Mesenchymal stem cell (in vitro differentiated cells and primary cell): ENCODE data around the gene IPP.
"Not testable (repeated sequence)": the region's sequence is repeated elsewhere in the genome, so short reads cannot be mapped to it uniquely, and the experiment has no call there.

Experiments
- DNase-seq: peaks from one replicate; pipeline ENCODE4 v3.0.0-alpha.2; 2013
- H2AFZ ChIP-seq: one replicate; pipeline ENCODE4 v1.6.1; 2013; ENCODE audit warnings: low read depth, mild to moderate bottlenecking, control low read depth, inconsistent platforms, low read length, moderate library complexity
- H2AK5ac ChIP-seq: 2 replicates; pipeline ENCODE4 v1.6.1; 2013; ENCODE audit warnings: low read length, moderate library complexity, mild to moderate bottlenecking, inconsistent platforms; ENCODE audit not compliant: severe bottlenecking
- H2BK120ac ChIP-seq: one replicate; pipeline ENCODE4 v1.6.1; 2013; ENCODE audit warnings: low read depth, mild to moderate bottlenecking, inconsistent platforms, low read length, moderate library complexity
- H2BK12ac ChIP-seq, 2 experiments: one replicate each; pipeline ENCODE4 v1.6.1; 2013; ENCODE audit warnings: inconsistent platforms in 2 of 2, low read length in 2 of 2, mild to moderate bottlenecking in 2 of 2, moderate library complexity in 2 of 2, control low read depth in 1 of 2
- H2BK15ac ChIP-seq: one replicate; pipeline ENCODE4 v1.6.1; 2013; ENCODE audit warnings: mild to moderate bottlenecking, low read depth, inconsistent platforms; ENCODE audit not compliant: poor library complexity, severe bottlenecking
- H2BK5ac ChIP-seq: 2 replicates; pipeline ENCODE4 v1.6.1; 2013; ENCODE audit warnings: low read depth, mild to moderate bottlenecking, low read length, control low read depth, inconsistent platforms; ENCODE audit not compliant: poor library complexity, severe bottlenecking
- H3K14ac ChIP-seq, 2 experiments: one replicate each; pipeline ENCODE4 v1.6.1; 2013; ENCODE audit warnings: inconsistent platforms in 2 of 2, low read length in 2 of 2, control low read depth in 1 of 2, mild to moderate bottlenecking in 1 of 2, moderate library complexity in 1 of 2
- H3K18ac ChIP-seq, 2 experiments: one replicate each; pipeline ENCODE4 v1.6.1; 2013; ENCODE audit warnings: inconsistent platforms in 2 of 2, low read length in 2 of 2, control low read depth in 1 of 2, low read depth in 1 of 2, mild to moderate bottlenecking in 1 of 2
- H3K23ac ChIP-seq, 2 experiments: one replicate each; pipeline ENCODE4 v1.6.1; 2013; ENCODE audit warnings: inconsistent platforms in 2 of 2, low read length in 2 of 2, mild to moderate bottlenecking in 2 of 2, moderate library complexity in 2 of 2, control low read depth in 1 of 2
- H3K27ac ChIP-seq: 2 replicates; pipeline ENCODE4 v1.5.1; 2013; ENCODE audit warnings: mild to moderate bottlenecking, moderate library complexity, low read length, control low read depth, inconsistent platforms; ENCODE audit not compliant: poor library complexity, severe bottlenecking
- H3K27me3 ChIP-seq, 2 experiments: 2 replicates each; pipeline versions ENCODE4 v1.6.1 to v1.7.0; 2013; ENCODE audit warnings: low read length in 2 of 2, mild to moderate bottlenecking in 2 of 2, moderate library complexity in 2 of 2, control low read depth in 1 of 2, inconsistent platforms in 1 of 2; ENCODE audit not compliant: control insufficient read depth in 1 of 2, insufficient read depth in 1 of 2
- H3K36me3 ChIP-seq, 2 experiments: 2 replicates each; pipeline versions ENCODE4 v1.6.1 to v1.7.0; 2013; ENCODE audit warnings: low read length in 2 of 2, control low read depth in 1 of 2, inconsistent platforms in 1 of 2, low read depth in 1 of 2, mild to moderate bottlenecking in 1 of 2; ENCODE audit not compliant: insufficient read depth in 2 of 2, control insufficient read depth in 1 of 2
- H3K4ac ChIP-seq, 2 experiments: one replicate each; pipeline ENCODE4 v1.6.1; 2013; ENCODE audit warnings: inconsistent platforms in 2 of 2, low read length in 2 of 2, mild to moderate bottlenecking in 2 of 2, moderate library complexity in 2 of 2, control low read depth in 1 of 2, low read depth in 1 of 2
- H3K4me1 ChIP-seq: 2 replicates; pipeline ENCODE4 v1.6.1; 2013; ENCODE audit warnings: low read depth, low read length, control low read depth; ENCODE audit not compliant: control insufficient read depth, insufficient read depth
- H3K4me2 ChIP-seq: 2 replicates; pipeline ENCODE4 v1.6.1; 2013; ENCODE audit warnings: low read length, mild to moderate bottlenecking, inconsistent platforms; ENCODE audit not compliant: poor library complexity, severe bottlenecking
- H3K4me3 ChIP-seq, 2 experiments: 2 replicates each; pipeline versions ENCODE4 v1.5.1 to v1.7.0; 2013; ENCODE audit warnings: low read length in 2 of 2, mild to moderate bottlenecking in 2 of 2, control low read depth in 1 of 2, low read depth in 1 of 2; ENCODE audit not compliant: insufficient read depth in 1 of 2
- H3K79me1 ChIP-seq: replicated peaks from 2 replicates; pipeline ENCODE4 v1.6.1; 2013; ENCODE audit warnings: mild to moderate bottlenecking, control low read depth, low read length, inconsistent platforms; ENCODE audit not compliant: poor library complexity, severe bottlenecking
- H3K9ac ChIP-seq: 2 replicates; pipeline ENCODE4 v1.7.0; 2013; ENCODE audit warnings: mild to moderate bottlenecking, low read length, moderate library complexity
- H3K9me3 ChIP-seq: 2 replicates; pipeline ENCODE4 v1.7.0; 2013; ENCODE audit warnings: mild to moderate bottlenecking, low read length; ENCODE audit not compliant: control insufficient read depth
- H4K8ac ChIP-seq: one replicate; pipeline ENCODE4 v1.6.1; 2013; ENCODE audit warnings: inconsistent platforms, mild to moderate bottlenecking, low read length, moderate library complexity
- H4K91ac ChIP-seq: one replicate; pipeline ENCODE4 v1.6.1; 2013; ENCODE audit warnings: mild to moderate bottlenecking, low read length, inconsistent platforms
- WGBS: methylation state at CpG from one replicate; pipeline ENCODE4 v1.1.7; 2013; ENCODE audit warnings: mixed read lengths; 5-methylcytosine and 5-hydroxymethylcytosine counted together

Gene IPP

GRCh38 chr1:45726007-45726406, 24.4 kb downstream of the IPP start:
- H3K4me2 ChIP-seq, H2BK15ac ChIP-seq, H3K9ac ChIP-seq, DNase-seq, H3K4me1 ChIP-seq, H4K91ac ChIP-seq, H2BK12ac ChIP-seq, H3K79me1 ChIP-seq, H2BK5ac ChIP-seq, H3K27me3 ChIP-seq, H3K27ac ChIP-seq, H3K23ac ChIP-seq, H2AK5ac ChIP-seq, H3K4me3 ChIP-seq, H3K18ac ChIP-seq, H3K4ac ChIP-seq, H4K8ac ChIP-seq, H3K14ac ChIP-seq, H3K9me3 ChIP-seq, H2AFZ ChIP-seq, H2BK120ac ChIP-seq: not testable (repeated sequence)
- WGBS, result 80% methylated on average over 1 of the region's 9 CpGs
- peaks cover 2 to 25% of the 10 kb centered on the region in 2 experiments for H3K36me3 ChIP-seq

- DNase-seq, result peak; percentile 13
- H3K18ac ChIP-seq, result no peak overlapping the region
- peaks cover 3 to 17% of the 10 kb centered on the region in 2 experiments for H3K36me3 ChIP-seq
- no peak overlapping the region for H4K91ac ChIP-seq
- H3K9ac ChIP-seq, result no peak overlapping the region
- H3K23ac ChIP-seq, result no peak overlapping the region
- H2BK120ac ChIP-seq, result no peak overlapping the region
- H4K8ac ChIP-seq, result no peak overlapping the region
- H3K4ac ChIP-seq, result no peak overlapping the region
- H3K79me1 ChIP-seq, result peaks cover under 1% of the 10 kb centered on the region
- no peaks in the 10 kb centered on the region for H3K9me3 ChIP-seq
- H3K27ac ChIP-seq, result no peak overlapping the region
- H2BK12ac ChIP-seq, result no peak overlapping the region
- no peak overlapping the region for H2AFZ ChIP-seq
- no peak overlapping the region for H3K14ac ChIP-seq
- H2AK5ac ChIP-seq, result no peak overlapping the region
- H3K4me1 ChIP-seq, result peaks cover under 1% of the 10 kb centered on the region
- H3K4me3 ChIP-seq, result no peak overlapping the region
- no peak overlapping the region for H3K4me2 ChIP-seq
- no peak overlapping the region for H2BK5ac ChIP-seq
- H3K27me3 ChIP-seq, result no peaks in the 10 kb centered on the region
- H2BK15ac ChIP-seq, result no peak overlapping the region
These were observed 27.1 kb downstream of the IPP start for GRCh38 chr1:45723248-45723930.

- Histone ChIP-seq H3K4me1 (peaks cover 3% of the 10 kb centered on the region), H4K91ac (no peak overlapping the region), H3K4me2 (no peak overlapping the region), H2BK12ac (no peak overlapping the region), H3K23ac (no peak overlapping the region), H3K18ac (no peak overlapping the region), H2AFZ (no peak overlapping the region), H3K27me3 (no peaks in the 10 kb centered on the region), H3K79me1 (peaks cover 3% of the 10 kb centered on the region), H3K9ac (no peak overlapping the region), H3K36me3 (peaks cover 6 to 15% of the 10 kb centered on the region in 2 experiments), H3K4me3 (no peak overlapping the region), H3K9me3 (no peaks in the 10 kb centered on the region), H3K27ac (no peak overlapping the region), H2BK15ac (no peak overlapping the region), H3K4ac (no peak overlapping the region), H3K14ac (no peak overlapping the region), H2BK120ac (no peak overlapping the region), H2BK5ac (peak overlapping the region; percentile 31), H4K8ac (no peak overlapping the region), H2AK5ac (no peak overlapping the region)
- 100% methylated on average over 1 of the region's 3 CpGs for WGBS
- DNase-seq, result peak; percentile 44
These were observed 27.6 kb downstream of the IPP start for GRCh38 chr1:45722809-45723208.

- Histone ChIP-seq H3K9me3 (no peaks in the 10 kb centered on the region), H3K79me1 (peaks cover 3% of the 10 kb centered on the region), H3K27me3 (no peaks in the 10 kb centered on the region), H4K8ac (no peak overlapping the region), H3K4me1 (peaks cover 3% of the 10 kb centered on the region), H2BK5ac (no peak overlapping the region), H2AK5ac (no peak overlapping the region), H2BK12ac (no peak overlapping the region), H3K27ac (no peak overlapping the region), H3K14ac (no peak overlapping the region), H2AFZ (no peak overlapping the region), H3K4ac (no peak overlapping the region), H4K91ac (no peak overlapping the region), H3K23ac (no peak overlapping the region), H3K4me2 (no peak overlapping the region), H2BK120ac (no peak overlapping the region), H3K36me3 (peaks cover 5 to 11% of the 10 kb centered on the region in 2 experiments), H3K18ac (no peak overlapping the region), H3K4me3 (no peak overlapping the region), H3K9ac (no peak overlapping the region), H2BK15ac (no peak overlapping the region)
- 56% methylated on average over 1 of the region's 1 CpG for WGBS
- DNase-seq, result peak; percentile 58
These were observed 29.2 kb downstream of the IPP start for GRCh38 chr1:45721207-45721606.
